ENCODE results near the gene CLEC2A. TPM values are rescaled to one million over a fixed set of nuclear protein-coding genes. Genes with fewer than 3 reads are reported as not detected.
"Not testable (repeated sequence)": the region's sequence is repeated elsewhere in the genome, so short reads cannot be mapped to it uniquely, and the experiment has no call there.

Gene CLEC2A
- total RNA-seq, 2 experiments from 2014 or later: not detected

GRCh38 chr12:9899209-9899608 is 33.0 kb downstream of the CLEC2A start:
- ChIA-PET CTCF (no interaction called here), POLR2A (no interaction called here)
- Mint-ChIP-seq H3K9me3 (peaks cover 22% of the 10 kb centered on the region), H3K4me1 (peaks cover 1% of the 10 kb centered on the region), H3K27me3 (peaks cover 10% of the 10 kb centered on the region), H3K4me3 (no peak overlapping the region), H3K36me3 (ENCODE audit: low read depth) (peaks cover 18% of the 10 kb centered on the region), H3K27ac (no peak overlapping the region)
- no peak for DNase-seq

- ChIA-PET CTCF (no interaction called here), POLR2A (no interaction called here)
- H3K27ac Mint-ChIP-seq: no peak overlapping the region
Observed at GRCh38 chr12:9897535-9897934, 34.6 kb downstream of the CLEC2A start.

GRCh38 chr12:9895215-9895971 is 36.8 kb downstream of the CLEC2A start:
- Mint-ChIP-seq H3K27ac (no peak overlapping the region), H3K4me3 (no peak overlapping the region), H3K4me1 (peaks cover 1% of the 10 kb centered on the region), H3K9me3 (no peaks in the 10 kb centered on the region), H3K36me3 (ENCODE audit: low read depth) (peaks cover 3% of the 10 kb centered on the region), H3K27me3 (peaks cover 15% of the 10 kb centered on the region)
- POLR2A ChIA-PET: no interaction called here
- CTCF ChIA-PET: interaction anchor here (1.0 to 1.6 kb wide), 5 partner anchors 9 to 145 kb away, joined by 3 to 6 read pairs (median 4); no protein-coding TSS in a partner anchor
- DNase-seq: no peak

More at GRCh38 chr12:9897535-9897934, 34.6 kb downstream of the CLEC2A start:
- DNase-seq: no peak
- Mint-ChIP-seq H3K9me3 (peaks cover 7% of the 10 kb centered on the region), H3K4me3 (no peak overlapping the region), H3K36me3 (ENCODE audit: low read depth) (peaks cover 11% of the 10 kb centered on the region), H3K27me3 (peaks cover 12% of the 10 kb centered on the region), H3K4me1 (peaks cover 1% of the 10 kb centered on the region)

- no peak for DNase-seq
- H3K4me1 Mint-ChIP-seq: peaks cover 8% of the 10 kb centered on the region
- no peak overlapping the region for H3K27ac Mint-ChIP-seq
- no peaks in the 10 kb centered on the region for H3K36me3 Mint-ChIP-seq (ENCODE audit: low read depth)
- H3K4me3 Mint-ChIP-seq: no peak overlapping the region
- no peaks in the 10 kb centered on the region for H3K9me3 Mint-ChIP-seq
- ChIA-PET CTCF (no interaction called here), POLR2A (no interaction called here)
- H3K27me3 Mint-ChIP-seq: peaks cover 3% of the 10 kb centered on the region
Observed at GRCh38 chr12:9888665-9889273, 43.4 kb downstream of the CLEC2A start.

GRCh38 chr12:9883175-9883574 is 49.0 kb downstream of the CLEC2A start:
- Mint-ChIP-seq H3K27me3 (peaks cover 1% of the 10 kb centered on the region), H3K9me3 (no peaks in the 10 kb centered on the region), H3K36me3 (ENCODE audit: low read depth) (no peaks in the 10 kb centered on the region), H3K27ac (no peak overlapping the region), H3K4me3 (no peak overlapping the region), H3K4me1 (peaks cover 14% of the 10 kb centered on the region)
- ChIA-PET POLR2A (no interaction called here), CTCF (no interaction called here)
- DNase-seq: no peak

GRCh38 chr12:9881988-9882387 is 50.2 kb downstream of the CLEC2A start:
- POLR2A ChIA-PET: no interaction called here
- CTCF ChIA-PET: no interaction called here
- H3K27me3 Mint-ChIP-seq: peaks cover 1% of the 10 kb centered on the region
- H3K4me1 Mint-ChIP-seq: peaks cover 14% of the 10 kb centered on the region
- DNase-seq: no peak
- H3K9me3 Mint-ChIP-seq: no peaks in the 10 kb centered on the region
- no peaks in the 10 kb centered on the region for H3K36me3 Mint-ChIP-seq (ENCODE audit: low read depth)
- no peak overlapping the region for H3K4me3 Mint-ChIP-seq
- no peak overlapping the region for H3K27ac Mint-ChIP-seq

- POLR2A ChIA-PET: no interaction called here
- no peaks in the 10 kb centered on the region for H3K9me3 Mint-ChIP-seq
- peaks cover 1% of the 10 kb centered on the region for H3K27me3 Mint-ChIP-seq
- DNase-seq: no peak
- H3K4me3 Mint-ChIP-seq: no peak within 1 kb of the TSS
- H3K27ac Mint-ChIP-seq: no peak within 1 kb of the TSS
- CTCF ChIA-PET: no interaction called here
- H3K36me3 Mint-ChIP-seq (ENCODE audit: low read depth): no peaks in the 10 kb centered on the region
- H3K4me1 Mint-ChIP-seq: peaks cover 14% of the 10 kb centered on the region
Observed at GRCh38 chr12:9881246-9881645, 50.9 kb downstream of the CLEC2A start, which contains the start of gene KLRF2. Gene KLRF2 (plus strand): TSS chr12:9881489. CDS start chr12:9881596, 107 bp downstream.

- POLR2A ChIA-PET: interaction anchor here (1.2 to 2.0 kb wide), 2 partner anchors 14 to 120 kb away, joined by 3 to 9 read pairs; partner anchors contain the start of gene CD69
- Mint-ChIP-seq H3K36me3 (ENCODE audit: low read depth) (no peaks in the 10 kb centered on the region), H3K4me3 (no peak overlapping the region), H3K4me1 (peaks cover 14% of the 10 kb centered on the region), H3K27me3 (peaks cover 1% of the 10 kb centered on the region), H3K27ac (no peak overlapping the region), H3K9me3 (no peaks in the 10 kb centered on the region)
- CTCF ChIA-PET: no interaction called here
- DNase-seq: no peak
Observed at GRCh38 chr12:9880532-9881078, 51.6 kb downstream of the CLEC2A start.

GRCh38 chr12:9876120-9876519 is 56.0 kb downstream of the CLEC2A start:
- H3K4me3 Mint-ChIP-seq; H3K36me3 Mint-ChIP-seq (ENCODE audit: low read depth); CTCF ChIA-PET; DNase-seq; H3K27me3 Mint-ChIP-seq; POLR2A ChIA-PET; H3K27ac Mint-ChIP-seq; H3K9me3 Mint-ChIP-seq: not testable (repeated sequence)
- H3K4me1 Mint-ChIP-seq: peaks cover 10% of the 10 kb centered on the region

GRCh38 chr12:9872742-9873141 is 59.4 kb downstream of the CLEC2A start:
- Mint-ChIP-seq H3K4me3 (no peak overlapping the region), H3K4me1 (peaks cover 9% of the 10 kb centered on the region), H3K27me3 (no peaks in the 10 kb centered on the region), H3K9me3 (no peaks in the 10 kb centered on the region), H3K27ac (no peak overlapping the region), H3K36me3 (ENCODE audit: low read depth) (no peaks in the 10 kb centered on the region)
- DNase-seq: no peak
- POLR2A ChIA-PET: interaction anchor here (0.8 to 1.2 kb wide), 2 partner anchors 21 to 114 kb away, joined by 3 read pairs; no protein-coding TSS in a partner anchor
- CTCF ChIA-PET: interaction anchor here (1.2 to 2.4 kb wide), 3 partner anchors 34 to 130 kb away, joined by 3 to 7 read pairs (median 6); no protein-coding TSS in a partner anchor

GRCh38 chr12:9872162-9872561 is 60.0 kb downstream of the CLEC2A start:
- no peak overlapping the region for H3K27ac Mint-ChIP-seq
- H3K27me3 Mint-ChIP-seq: no peaks in the 10 kb centered on the region
- no peak for DNase-seq
- H3K4me1 Mint-ChIP-seq: peaks cover 9% of the 10 kb centered on the region
- H3K9me3 Mint-ChIP-seq: no peaks in the 10 kb centered on the region
- H3K4me3 Mint-ChIP-seq: no peak overlapping the region
- CTCF ChIA-PET: interaction anchor here (0.6 to 2.4 kb wide), 4 partner anchors 35 to 130 kb away, joined by 3 to 7 read pairs (median 6); no protein-coding TSS in a partner anchor
- POLR2A ChIA-PET: interaction anchor here (0.8 to 1.2 kb wide), 3 partner anchors 21 to 121 kb away, joined by 3 read pairs; no protein-coding TSS in a partner anchor
- peaks cover 5% of the 10 kb centered on the region for H3K36me3 Mint-ChIP-seq (ENCODE audit: low read depth)

GRCh38 chr12:9870286-9870866 is 61.8 kb downstream of the CLEC2A start:
- ChIA-PET POLR2A (interaction anchor here (0.7 to 3.1 kb wide), 4 partner anchors 78 to 128 kb away, joined by 3 to 31 read pairs (median 4); partner anchors contain the start of gene CD69), CTCF (interaction anchor here (1.0 kb wide), 1 partner anchor 73 kb away, joined by 3 read pairs; no protein-coding TSS in a partner anchor)
- DNase-seq: no peak
- Mint-ChIP-seq H3K27me3 (no peaks in the 10 kb centered on the region), H3K27ac (peak overlapping the region; percentile 92), H3K36me3 (ENCODE audit: low read depth) (peaks cover 14% of the 10 kb centered on the region), H3K4me3 (peak overlapping the region; percentile 85), H3K9me3 (no peaks in the 10 kb centered on the region), H3K4me1 (peaks cover 13% of the 10 kb centered on the region)

Data from activated CD4-positive, alpha-beta memory T cell treated with anti-CD3 and anti-CD28 coated beads, Interleukin-2, amount 10 ng/mL, durations not matched to agents 7 days and 5 days (primary cell).